Measurements from ENCODE around the gene HHLA2.

Gene HHLA2

GRCh38 chr3:108300103-108300849 lies 3.9 kb downstream of the HHLA2 start:
- no peak for DNase-seq

DNA sequence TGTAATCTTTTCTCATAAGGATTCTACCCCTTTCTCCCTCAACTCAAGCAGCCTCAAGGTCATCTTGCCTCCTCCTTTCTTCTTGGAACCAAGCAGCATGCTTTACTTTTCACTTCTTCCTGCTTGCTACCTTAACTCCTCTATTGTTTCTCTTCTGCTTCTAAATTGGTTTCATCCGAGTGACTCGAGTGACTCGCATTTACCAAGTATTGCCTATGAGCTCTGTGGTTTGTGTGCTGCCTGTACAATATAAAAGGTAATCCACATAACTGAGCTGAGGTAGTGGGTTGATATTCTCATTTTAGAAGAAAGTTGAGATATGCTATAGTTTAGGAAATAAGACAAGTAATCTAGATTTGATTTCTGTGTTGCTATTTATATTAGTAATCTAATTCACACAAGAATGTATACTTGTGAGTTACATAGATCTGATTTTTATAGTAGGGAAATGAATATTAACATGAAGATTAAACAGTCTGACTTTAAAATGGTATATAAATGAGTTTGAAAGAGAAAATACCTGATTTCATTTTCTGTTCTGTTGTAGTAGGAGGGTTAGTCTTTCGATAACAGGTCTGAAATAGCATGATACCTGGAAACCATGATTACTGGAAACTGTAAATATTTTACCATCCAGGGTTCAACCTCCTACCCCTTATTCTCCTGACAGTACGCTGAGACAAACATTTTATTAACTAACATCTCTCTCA lies 5.5 kb downstream of the HHLA2 start:
- no peak for DNase-seq

GRCh38 chr3:108302570-108302969 lies 6.2 kb downstream of the HHLA2 start:
- no peak for DNase-seq

- DNase-seq = no peak
Observed at GRCh38 chr3:108305484-108306172, 9.3 kb downstream of the HHLA2 start.

DNA sequence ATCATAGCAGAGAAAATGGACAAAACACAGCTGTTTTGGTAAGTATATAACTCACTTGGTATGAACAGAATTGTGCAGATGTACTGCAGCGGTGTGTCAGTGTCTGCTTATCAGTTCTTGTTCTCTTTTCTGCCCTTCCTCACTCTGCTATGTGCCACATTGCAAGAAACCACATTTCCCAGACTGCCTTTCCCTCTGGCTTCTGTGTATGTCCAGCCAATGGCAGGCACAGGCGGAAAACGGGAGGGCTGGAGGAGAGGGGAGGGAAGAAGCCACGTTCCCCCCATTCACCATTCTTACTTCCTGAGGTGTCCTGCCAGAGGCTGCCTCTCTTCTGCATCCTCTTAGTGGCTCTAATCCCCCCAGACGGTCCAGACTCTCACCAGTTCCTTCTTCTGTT lies 15.4 kb downstream of the HHLA2 start:
- no peak for DNase-seq

DNA sequence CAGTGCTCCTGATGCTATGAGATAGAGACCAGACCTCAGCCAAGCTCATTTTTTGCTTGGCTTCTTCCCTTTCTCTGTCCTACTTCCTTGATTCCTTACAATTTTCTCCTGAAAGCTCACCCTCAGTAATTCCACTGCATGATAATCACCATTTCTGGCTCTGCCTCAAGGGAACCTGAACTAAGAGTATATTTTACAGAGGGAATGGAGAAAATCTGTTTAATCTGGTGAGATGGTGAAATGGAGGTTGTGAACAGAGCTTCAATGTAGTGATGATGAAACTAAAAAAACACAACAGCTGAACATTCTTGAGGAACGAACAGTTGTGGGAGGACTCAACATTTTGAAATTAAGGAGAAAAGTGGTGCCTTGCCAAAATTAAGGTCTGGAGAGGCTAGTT lies 16.3 kb downstream of the HHLA2 start:
- no peak for DNase-seq

GRCh38 chr3:108315767-108316301 lies 19.5 kb downstream of the HHLA2 start:
- no peak for DNase-seq

DNA sequence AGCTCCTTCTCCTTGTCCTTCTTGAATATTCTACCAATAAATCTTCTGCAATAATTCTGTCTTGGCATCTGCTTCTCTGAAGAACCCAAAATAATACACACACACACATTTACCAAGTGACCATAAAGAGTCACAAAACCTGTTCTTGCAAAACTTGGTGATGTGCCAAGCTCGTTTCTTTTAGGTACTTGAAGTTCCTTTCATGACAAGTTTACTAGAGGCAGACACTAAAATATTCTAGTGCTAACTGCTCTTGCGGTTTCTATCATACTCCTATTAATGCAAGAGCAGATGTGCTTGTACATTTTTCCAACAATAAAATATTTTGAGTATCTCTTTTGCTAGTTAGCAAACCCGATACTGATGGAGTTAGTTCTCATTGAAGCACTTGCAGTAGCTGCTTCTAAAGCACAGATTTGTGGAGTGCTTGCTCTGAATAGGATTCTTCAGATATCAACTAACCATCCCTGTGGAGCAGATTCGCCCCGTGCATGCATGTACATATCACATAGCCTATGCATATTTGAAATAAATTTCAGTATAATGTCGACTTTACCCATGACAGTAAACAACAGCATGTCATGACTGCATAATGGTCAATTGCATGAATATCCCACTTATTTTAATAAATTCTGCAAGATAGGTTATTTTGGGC lies 23.2 kb downstream of the HHLA2 start:
- DNase-seq = no peak

DNA sequence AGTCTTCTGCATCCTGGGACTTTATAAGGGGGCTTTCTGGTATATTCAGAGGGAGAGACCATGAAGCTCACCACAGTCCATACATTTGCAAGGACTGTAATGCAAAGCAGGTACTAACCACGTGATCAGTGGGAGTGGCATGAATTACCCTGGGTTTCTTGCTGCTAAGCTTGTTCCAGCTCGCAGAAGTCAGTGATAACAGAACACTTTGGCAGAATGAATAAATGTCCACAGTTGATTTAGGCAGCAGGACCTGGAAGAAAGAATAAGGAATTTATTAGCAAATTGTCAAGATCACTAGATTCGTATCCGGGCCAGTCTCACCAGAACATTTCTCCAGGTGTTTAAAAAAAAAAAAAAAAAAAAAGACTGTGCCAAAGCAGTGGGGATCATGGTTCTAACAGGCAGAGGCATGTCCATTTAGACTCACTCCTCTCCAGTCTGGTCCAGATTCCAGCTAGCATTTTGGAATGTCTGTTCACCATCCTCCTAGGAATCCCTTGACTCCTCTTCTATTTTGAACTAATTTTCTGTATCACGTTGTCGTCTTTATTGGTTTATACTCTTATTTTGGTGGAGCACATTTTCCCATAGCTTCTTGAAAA lies 24.5 kb downstream of the HHLA2 start:
- no peak for DNase-seq

GRCh38 chr3:108322352-108322751 lies 26.0 kb downstream of the HHLA2 start:
- no peak for DNase-seq

GRCh38 chr3:108324177-108324576 lies 27.8 kb downstream of the HHLA2 start:
- no peak for DNase-seq

GRCh38 chr3:108327168-108327567 lies 30.8 kb downstream of the HHLA2 start:
- no peak for DNase-seq

DNA sequence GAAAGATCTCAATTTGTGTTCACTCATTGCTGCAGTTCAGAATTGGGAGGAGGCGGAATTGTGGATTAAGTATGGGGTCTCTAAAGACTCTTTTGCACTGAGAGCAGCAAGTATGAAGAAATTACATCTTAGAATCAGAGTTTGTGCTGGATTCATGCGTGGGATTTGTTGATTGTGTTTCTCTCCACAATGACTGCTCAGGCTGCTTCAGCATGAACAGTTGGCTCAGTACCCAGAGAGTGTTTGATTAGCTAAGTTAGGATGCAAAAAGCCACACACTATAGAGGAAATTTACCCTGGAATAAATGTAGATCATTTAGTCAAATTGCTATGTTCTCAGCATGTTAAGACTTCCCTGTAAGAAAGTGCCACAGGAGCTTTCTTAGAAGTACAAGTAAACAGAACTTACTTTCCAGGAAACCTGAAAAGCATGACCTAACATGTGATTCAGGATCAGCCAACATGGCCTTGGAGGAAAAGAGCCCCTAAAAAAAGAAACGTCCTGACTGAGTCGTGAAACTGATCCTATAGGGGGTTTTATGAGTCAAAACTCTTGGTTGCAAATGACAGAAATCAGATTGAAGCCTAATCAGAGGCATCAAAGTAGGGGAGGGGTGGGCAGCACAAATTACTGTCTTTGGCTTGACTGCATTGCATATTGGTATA lies 32.6 kb downstream of the HHLA2 start:
- DNase-seq = no peak

DNA sequence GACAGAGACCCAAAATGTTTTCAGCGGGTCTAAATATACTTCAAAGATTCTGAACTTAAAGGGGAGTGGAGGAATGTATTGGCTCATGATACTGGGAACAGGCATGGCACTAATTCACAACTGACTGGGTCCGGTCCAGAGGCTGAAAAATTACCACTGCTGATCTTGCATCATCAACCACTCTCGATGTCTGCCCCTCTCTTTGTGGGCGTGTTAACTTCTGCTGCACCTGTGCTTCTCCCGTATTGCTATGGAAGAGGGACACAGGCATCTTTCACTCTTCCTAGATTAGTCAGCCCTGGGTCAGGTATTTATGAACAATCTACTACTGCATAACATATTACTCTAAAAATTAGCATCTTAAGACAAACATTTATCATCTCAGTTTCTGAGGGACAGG lies 33.2 kb downstream of the HHLA2 start:
- no peak for DNase-seq

DNA sequence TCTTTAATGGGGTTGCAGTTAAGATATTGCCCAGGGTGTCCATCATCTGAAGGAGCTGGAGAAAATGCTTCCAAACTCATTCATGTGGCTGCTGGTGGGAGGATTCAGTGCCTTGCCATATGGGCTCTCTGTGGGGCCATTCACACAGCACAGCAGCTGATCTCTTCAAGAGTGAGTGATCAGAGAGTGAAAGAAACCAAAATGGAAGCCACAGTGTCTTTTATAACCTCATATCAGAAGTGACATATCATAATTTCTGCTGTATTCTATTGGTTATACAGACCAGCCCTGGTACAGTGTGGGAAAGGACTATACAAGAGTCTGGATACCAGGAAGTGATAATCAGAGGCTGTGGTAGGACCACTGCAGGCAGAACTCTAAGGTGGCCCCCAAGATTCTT lies 33.6 kb downstream of the HHLA2 start:
- no peak for DNase-seq

DNA sequence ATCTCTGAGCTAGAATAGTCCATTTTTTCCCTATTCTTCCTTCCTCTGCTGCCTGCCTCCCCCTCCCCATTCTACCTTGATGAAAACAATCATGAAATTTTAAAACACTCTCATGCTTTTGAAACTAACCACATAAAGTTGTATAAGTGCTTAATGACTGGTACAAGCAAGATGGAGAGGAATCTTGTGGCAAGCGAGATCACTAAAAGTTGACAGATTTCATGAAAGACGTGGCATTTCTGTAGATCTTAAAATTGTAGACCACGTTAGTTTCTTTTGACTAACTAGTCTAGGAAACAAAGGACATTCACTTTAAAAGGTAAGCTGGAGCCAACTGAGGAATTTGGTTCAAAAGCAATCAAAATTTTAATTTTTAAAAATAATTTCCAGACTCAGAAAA lies 35.4 kb downstream of the HHLA2 start:
- DNase-seq = no peak

DNA sequence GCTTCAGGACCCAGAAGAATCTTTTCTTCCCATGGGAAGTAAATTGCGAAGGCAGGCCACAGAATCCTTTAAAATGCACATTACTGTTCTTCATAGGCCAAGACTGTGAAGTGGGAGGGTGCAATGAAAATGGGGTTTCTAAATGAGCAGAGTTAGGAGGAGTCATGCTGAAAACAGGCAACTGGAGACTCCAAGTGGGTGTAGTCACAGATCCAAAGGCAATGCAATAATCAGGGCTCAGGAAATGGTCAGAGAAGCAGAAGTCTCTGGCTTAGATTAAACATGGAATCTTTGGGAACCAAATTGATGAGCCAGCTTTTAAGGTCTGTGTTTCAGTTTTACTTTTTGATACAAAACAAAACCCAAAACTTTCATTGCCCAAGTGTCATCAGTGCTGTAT lies 37.6 kb downstream of the HHLA2 start:
- DNase-seq = no peak

DNA sequence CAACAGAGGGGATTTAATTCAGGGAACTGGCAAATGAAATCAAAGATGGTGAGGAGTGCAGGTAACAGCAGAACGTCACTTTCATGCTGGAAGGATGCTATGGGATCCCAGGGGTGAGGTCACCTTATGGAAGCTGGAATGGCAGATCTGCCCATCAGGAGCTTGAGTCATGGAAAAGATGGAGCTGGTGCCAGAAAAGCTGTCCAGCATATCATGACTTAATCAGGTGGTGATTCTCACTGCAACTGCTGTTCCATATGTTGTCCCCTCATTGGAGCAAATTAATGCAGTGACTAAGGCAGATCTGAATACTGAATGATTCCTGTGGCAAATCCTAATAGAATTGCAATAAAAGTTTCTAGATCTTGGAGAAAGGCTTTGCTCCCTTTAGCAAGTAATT lies 38.4 kb downstream of the HHLA2 start:
- DNase-seq = no peak

GRCh38 chr3:108338901-108339545 lies 42.7 kb downstream of the HHLA2 start:
- no peak for DNase-seq

DNA sequence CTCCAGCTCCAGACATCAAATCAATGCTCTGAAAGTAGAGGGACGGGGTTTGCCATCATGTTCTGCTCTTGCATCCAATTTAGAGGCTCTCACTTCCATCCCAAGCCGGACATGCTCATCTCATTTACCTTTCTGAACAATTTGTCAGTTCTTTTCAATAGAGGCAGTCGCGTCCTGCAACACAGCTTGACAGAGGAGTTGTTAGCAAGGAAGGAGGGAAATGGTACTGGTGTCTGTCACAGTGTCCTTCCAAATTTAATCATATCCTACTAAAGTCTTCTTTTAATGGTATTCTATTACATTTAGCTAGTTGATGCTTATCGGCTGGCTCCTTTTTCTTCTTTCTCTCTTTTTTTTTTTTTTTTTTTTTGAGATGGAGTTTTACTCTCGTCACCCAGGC lies 45.6 kb downstream of the HHLA2 start:
- DNase-seq = no peak

GRCh38 chr3:108342837-108343486 lies 46.6 kb downstream of the HHLA2 start:
- no peak for DNase-seq
